ENCODE data around the gene TRDN. TPM values are rescaled to one million over a fixed set of nuclear protein-coding genes. Genes with fewer than 3 reads are reported as not detected.

Gene TRDN
- total RNA-seq, 1 donor from 2014 or later: 0.34 TPM

DNA sequence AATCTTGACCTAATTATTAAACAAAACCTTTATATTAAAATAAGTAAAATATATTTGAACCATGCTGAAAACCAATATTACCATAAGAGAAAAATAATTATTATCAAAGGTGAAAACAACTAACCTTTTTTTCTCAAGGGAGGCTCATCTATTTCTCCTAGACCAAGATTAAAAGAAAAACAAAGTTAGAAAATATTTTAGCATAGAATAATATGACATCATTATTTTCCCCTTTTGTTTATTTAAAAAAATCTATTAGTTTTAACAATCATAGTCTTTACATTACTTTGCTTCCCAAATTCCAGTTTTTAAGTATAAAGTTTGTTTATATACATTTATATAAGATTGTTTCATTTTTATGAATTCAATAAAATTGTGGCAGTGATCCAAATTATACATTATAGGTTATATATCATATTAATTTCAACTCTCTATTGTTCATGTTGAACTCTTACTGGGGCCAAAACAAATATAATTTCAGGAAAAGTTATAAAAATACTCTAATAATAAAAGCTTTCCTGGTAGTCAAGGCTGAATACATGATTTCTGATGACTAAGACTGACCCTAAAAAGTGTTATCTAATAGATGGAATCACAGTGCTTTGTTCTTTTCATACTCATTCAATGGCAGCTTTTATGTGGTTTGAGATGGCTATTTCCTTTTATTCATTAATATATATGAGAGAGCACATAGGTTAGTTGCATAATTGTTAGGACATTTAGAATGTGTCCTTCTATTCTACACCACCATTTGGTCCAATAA is 89.4 kb downstream of the TRDN start:
- Mint-ChIP-seq H3K4me3 (no peak overlapping the region), H3K4me1 (peaks cover 17% of the 10 kb centered on the region), H3K36me3 (no peaks in the 10 kb centered on the region), H3K9me3 (no peaks in the 10 kb centered on the region), H3K27ac (no peak overlapping the region), H3K27me3 (ENCODE audit: low read depth) (no peaks in the 10 kb centered on the region)
- no peak for TF ChIP-seq CTCF (IDR thresholded peaks at IDR 0.05; ENCODE audit: unreplicated experiment)
- no peak for DNase-seq (ENCODE audit: low spot score in 2 of 2, unreplicated experiment in 2 of 2)

DNA sequence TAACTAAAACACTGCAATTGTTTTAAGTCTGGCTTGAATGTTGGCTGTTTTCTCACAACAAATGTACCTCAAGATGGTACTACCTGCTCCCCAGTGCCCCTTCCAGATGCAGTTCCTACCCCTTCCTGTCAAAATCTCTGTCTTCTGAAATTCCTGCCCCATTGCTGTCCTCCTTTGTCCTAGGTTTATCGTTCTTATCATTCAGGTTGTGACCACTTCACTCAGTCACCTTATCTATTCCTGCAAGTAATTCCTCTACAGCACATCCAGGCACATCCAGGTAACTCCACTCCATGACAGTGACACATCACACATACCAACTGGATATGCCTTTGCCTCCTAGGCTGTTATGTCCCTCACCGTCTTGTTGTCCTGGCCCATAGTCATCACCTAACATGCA is 90.2 kb downstream of the TRDN start:
- Mint-ChIP-seq H3K27ac (no peak overlapping the region), H3K36me3 (no peaks in the 10 kb centered on the region)

DNA sequence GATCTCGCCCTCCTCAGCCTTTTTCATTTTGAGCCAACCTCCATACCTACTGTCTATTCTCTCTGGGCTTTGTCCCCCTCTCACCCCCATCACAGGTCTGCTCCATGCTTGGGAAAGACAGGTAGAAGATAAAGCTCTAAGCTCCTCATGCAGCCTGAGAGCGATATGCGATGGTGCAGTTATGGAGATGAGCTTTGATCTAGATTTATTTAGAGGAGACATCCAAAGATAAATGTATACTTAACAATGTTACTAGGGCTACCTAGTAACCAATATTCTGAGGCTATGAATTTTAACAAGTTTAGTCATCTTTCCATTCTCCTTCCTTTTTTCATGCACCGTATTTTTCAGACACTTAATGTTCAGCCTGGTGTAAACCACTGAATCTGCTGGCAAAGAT is 95.3 kb downstream of the TRDN start:
- Mint-ChIP-seq H3K9me3 (no peaks in the 10 kb centered on the region), H3K36me3 (no peaks in the 10 kb centered on the region), H3K4me1 (peaks cover 2% of the 10 kb centered on the region), H3K27me3 (ENCODE audit: low read depth) (no peaks in the 10 kb centered on the region), H3K27ac (no peak overlapping the region), H3K4me3 (no peak overlapping the region)
- TF ChIP-seq CTCF (IDR thresholded peaks at IDR 0.05; ENCODE audit: unreplicated experiment): no peak
- DNase-seq (ENCODE audit: low spot score in 2 of 2, unreplicated experiment in 2 of 2): no peak

More for the DNA sequence above, 90.2 kb downstream of the TRDN start:
- H3K9me3 Mint-ChIP-seq: no peaks in the 10 kb centered on the region
- TF ChIP-seq CTCF (IDR thresholded peaks at IDR 0.05; ENCODE audit: unreplicated experiment): no peak
- H3K27me3 Mint-ChIP-seq (ENCODE audit: low read depth): no peaks in the 10 kb centered on the region
- H3K4me3 Mint-ChIP-seq: no peak overlapping the region
- H3K4me1 Mint-ChIP-seq: peaks cover 17% of the 10 kb centered on the region
- DNase-seq (ENCODE audit: low spot score in 2 of 2, unreplicated experiment in 2 of 2): no peak

- H3K27ac Mint-ChIP-seq: no peak overlapping the region
- no peaks in the 10 kb centered on the region for H3K27me3 Mint-ChIP-seq (ENCODE audit: low read depth)
- no peaks in the 10 kb centered on the region for H3K9me3 Mint-ChIP-seq
- no peaks in the 10 kb centered on the region for H3K36me3 Mint-ChIP-seq
- DNase-seq (ENCODE audit: low spot score in 2 of 2, unreplicated experiment in 2 of 2): no peak
- no peak for TF ChIP-seq CTCF (IDR thresholded peaks at IDR 0.05; ENCODE audit: unreplicated experiment)
- H3K4me1 Mint-ChIP-seq: peaks cover 29% of the 10 kb centered on the region
- no peak overlapping the region for H3K4me3 Mint-ChIP-seq
Observed at GRCh38 chr6:123533862-123534648, 102.7 kb downstream of the TRDN start.

DNA sequence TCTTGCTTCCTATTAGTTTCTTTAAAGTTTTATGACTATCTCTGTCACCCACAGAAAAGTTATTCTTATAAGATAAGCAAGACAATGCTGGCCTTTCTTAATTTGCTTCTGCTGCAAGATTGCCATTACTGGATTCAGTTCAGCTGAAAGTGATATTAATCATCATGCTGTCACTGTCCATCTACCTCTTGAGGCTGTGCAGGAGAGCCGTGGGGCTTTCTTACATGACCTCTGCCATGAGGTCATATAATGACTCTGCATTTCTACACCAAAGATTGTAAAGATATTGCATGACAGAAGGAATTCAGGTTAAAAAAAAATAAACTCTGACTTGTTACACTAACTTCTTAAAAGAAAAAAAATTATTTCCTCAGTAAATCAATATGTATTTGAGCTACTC is 106.9 kb downstream of the TRDN start:
- no peaks in the 10 kb centered on the region for H3K27me3 Mint-ChIP-seq (ENCODE audit: low read depth)
- no peak for TF ChIP-seq CTCF (IDR thresholded peaks at IDR 0.05; ENCODE audit: unreplicated experiment)
- no peak overlapping the region for H3K4me3 Mint-ChIP-seq
- H3K9me3 Mint-ChIP-seq: peaks cover 8% of the 10 kb centered on the region
- H3K4me1 Mint-ChIP-seq: peaks cover 25% of the 10 kb centered on the region
- H3K27ac Mint-ChIP-seq: peak overlapping the region; percentile 64
- no peak for DNase-seq (ENCODE audit: low spot score in 2 of 2, unreplicated experiment in 2 of 2)
- H3K36me3 Mint-ChIP-seq: no peaks in the 10 kb centered on the region
